H9 (cell line): ENCODE measurements around the gene KDM4C. TPM values are rescaled to one million over a fixed set of nuclear protein-coding genes. Genes with fewer than 3 reads are reported as not detected.

ENCODE experiments used
- DNase-seq: peaks from one replicate; pipeline ENCODE4 v3.0.0-alpha.2; 2017
- H2AFZ ChIP-seq: one replicate; pipeline ENCODE4 v1.6.1; 2013; ENCODE audit warnings: mild to moderate bottlenecking, low read length, control low read depth, moderate library complexity
- H2AK5ac ChIP-seq: 2 replicates; pipeline ENCODE4 v1.6.1; 2013; ENCODE audit warnings: low read length, control low read depth, mixed read lengths; ENCODE audit not compliant: insufficient read length
- H2BK120ac ChIP-seq: one replicate; pipeline ENCODE4 v1.6.1; 2013; ENCODE audit warnings: low read depth, mild to moderate bottlenecking, low read length, control low read depth, inconsistent platforms; ENCODE audit not compliant: poor library complexity, severe bottlenecking
- H2BK12ac ChIP-seq: 2 replicates; pipeline ENCODE4 v1.6.1; 2013; ENCODE audit warnings: low read length, control low read depth, mixed read lengths, low read depth; ENCODE audit not compliant: insufficient read length
- H2BK15ac ChIP-seq: 2 replicates; pipeline ENCODE4 v1.6.1; 2013; ENCODE audit warnings: low read depth, low read length, control low read depth
- H2BK20ac ChIP-seq: one replicate; pipeline ENCODE4 v1.6.1; 2013; ENCODE audit warnings: low read depth, mild to moderate bottlenecking, low read length, control low read depth, inconsistent platforms; ENCODE audit not compliant: poor library complexity, severe bottlenecking
- H2BK5ac ChIP-seq: 2 replicates; pipeline ENCODE4 v1.6.1; 2013; ENCODE audit warnings: low read length, control low read depth, mixed read lengths; ENCODE audit not compliant: insufficient read length
- H3K14ac ChIP-seq: 2 replicates; pipeline ENCODE4 v1.6.1; 2013; ENCODE audit warnings: low read length, control low read depth; ENCODE audit not compliant: insufficient read depth
- H3K18ac ChIP-seq: 2 replicates; pipeline ENCODE4 v1.6.1; 2013; ENCODE audit warnings: low read depth, mild to moderate bottlenecking, mixed read lengths, low read length, control low read depth; ENCODE audit not compliant: insufficient read length
- H3K23ac ChIP-seq: 2 replicates; pipeline ENCODE4 v1.6.1; 2013; ENCODE audit warnings: low read length, control low read depth, mixed read lengths, low read depth; ENCODE audit not compliant: insufficient read length
- H3K23me2 ChIP-seq: 2 replicates; pipeline ENCODE4 v1.6.1; 2013; ENCODE audit warnings: low read depth, mild to moderate bottlenecking, mixed read lengths, low read length, control low read depth; ENCODE audit not compliant: insufficient read length, poor library complexity, severe bottlenecking
- H3K27ac ChIP-seq: 2 replicates; pipeline ENCODE4 v1.5.1; 2013; ENCODE audit warnings: low read length, control low read depth, mixed read lengths, low read depth; ENCODE audit not compliant: insufficient read length
- H3K27me3 ChIP-seq: 2 replicates; pipeline ENCODE4 v1.6.1; 2013; ENCODE audit warnings: low read length, control low read depth, inconsistent platforms; ENCODE audit not compliant: insufficient read depth
- H3K4ac ChIP-seq: 2 replicates; pipeline ENCODE4 v1.6.1; 2013; ENCODE audit warnings: low read depth, mild to moderate bottlenecking, control low read depth, inconsistent platforms, low read length, moderate library complexity
- H3K4me1 ChIP-seq: 2 replicates; pipeline ENCODE4 v1.6.1; 2013; ENCODE audit warnings: low read length, control low read depth, inconsistent platforms; ENCODE audit not compliant: insufficient read depth
- H3K4me2 ChIP-seq: 2 replicates; pipeline ENCODE4 v1.6.1; 2013; ENCODE audit warnings: low read length, control low read depth, mixed read lengths; ENCODE audit not compliant: insufficient read length, insufficient read depth
- H3K56ac ChIP-seq: 2 replicates; pipeline ENCODE4 v1.6.1; 2013; ENCODE audit warnings: low read depth, mild to moderate bottlenecking, mixed read lengths, low read length, control low read depth; ENCODE audit not compliant: insufficient read length
- H3K79me1 ChIP-seq: 2 replicates; pipeline ENCODE4 v1.6.1; 2013; ENCODE audit warnings: low read depth, mild to moderate bottlenecking, moderate library complexity, low read length, control low read depth, inconsistent platforms; ENCODE audit not compliant: insufficient read depth, poor library complexity, severe bottlenecking
- H3K79me2 ChIP-seq: 2 replicates; pipeline ENCODE4 v1.6.1; 2013; ENCODE audit warnings: low read length, control low read depth, inconsistent platforms; ENCODE audit not compliant: insufficient read depth
- H3K9ac ChIP-seq: 2 replicates; pipeline ENCODE4 v1.6.1; 2013; ENCODE audit warnings: low read length, control low read depth, mixed read lengths; ENCODE audit not compliant: insufficient read length; ENCODE audit errors: extremely low read depth
- H3K9me3 ChIP-seq: one replicate; pipeline ENCODE4 v1.6.1; 2013; ENCODE audit warnings: low read depth, low read length, inconsistent platforms; ENCODE audit not compliant: control insufficient read depth
- H3T11ph ChIP-seq: one replicate; pipeline ENCODE4 v1.6.1; 2013; ENCODE audit warnings: mild to moderate bottlenecking, low read length, control low read depth, inconsistent platforms
- H4K20me1 ChIP-seq: one replicate; pipeline ENCODE4 v1.6.1; 2013; ENCODE audit not compliant: control insufficient read depth, insufficient read length, insufficient read depth
- H4K5ac ChIP-seq: 2 replicates; pipeline ENCODE4 v1.6.1; 2013; ENCODE audit warnings: low read depth, mild to moderate bottlenecking, mixed read lengths, low read length, control low read depth; ENCODE audit not compliant: insufficient read length
- H4K8ac ChIP-seq: replicated peaks from 2 replicates; pipeline ENCODE4 v1.6.1; 2013; ENCODE audit warnings: low read length, control low read depth, mixed read lengths, low read depth; ENCODE audit not compliant: insufficient read length
- H4K91ac ChIP-seq: 2 replicates; pipeline ENCODE4 v1.6.1; 2013; ENCODE audit warnings: low read depth, mild to moderate bottlenecking, moderate library complexity, mixed read lengths, low read length, control low read depth; ENCODE audit not compliant: insufficient read length
- H3K27ac Mint-ChIP-seq, 3 experiments: 2 replicates in 2 of 3; 3 replicates in 1 of 3; pipeline ENCODE4 v1.8.0; 2020 to 2021; ENCODE audit warnings: mixed read lengths in 3 of 3, mild to moderate bottlenecking in 1 of 3, moderate library complexity in 1 of 3
- H3K27me3 Mint-ChIP-seq: 2 replicates; pipeline ENCODE4 v1.8.0; 2021; ENCODE audit warnings: low read depth, mild to moderate bottlenecking, moderate library complexity, mixed read lengths
- H3K36me3 Mint-ChIP-seq, 3 experiments: 2 replicates in 2 of 3; 3 replicates in 1 of 3; pipeline ENCODE4 v1.8.0; 2020 to 2021; ENCODE audit warnings: low read depth in 3 of 3, mixed read lengths in 3 of 3; ENCODE audit not compliant: insufficient read depth in 1 of 3
- H3K4me1 Mint-ChIP-seq, 2 experiments: 2 replicates each; pipeline ENCODE4 v1.8.0; 2020; ENCODE audit warnings: mixed read lengths in 2 of 2
- H3K4me3 Mint-ChIP-seq, 2 experiments: 2 replicates in 1 of 2; 3 replicates in 1 of 2; pipeline ENCODE4 v1.8.0; 2020 to 2021; ENCODE audit warnings: mild to moderate bottlenecking in 2 of 2, mixed read lengths in 2 of 2, moderate library complexity in 1 of 2
- H3K9me3 Mint-ChIP-seq, 2 experiments: 2 replicates in 1 of 2; 3 replicates in 1 of 2; pipeline ENCODE4 v1.8.0; 2020; ENCODE audit warnings: mild to moderate bottlenecking in 2 of 2, mixed read lengths in 2 of 2, moderate library complexity in 1 of 2
- WGBS: extraction: QIAGEN DNeasy Blood & Tissue Kit; methylation state at CpG from one replicate; pipeline ENCODE4 v1.1.7; 2013; ENCODE audit warnings: missing lambda C conversion rate, low lambda C conversion rate, mixed read lengths; ENCODE audit not compliant: insufficient read length; ENCODE audit errors: extremely low coverage; 5-methylcytosine and 5-hydroxymethylcytosine counted together
- total RNA-seq: library from RNA; stranded (reverse); gene quantifications from 2 replicates; pipeline ENCODE4 v1.2.1, GENCODE V29; 2021
- TF ChIP-seq, protein P1 (sequence below): fragments of 200-600 bp; sonication (generic); conservative IDR thresholded peaks from 3 replicates; pipeline ENCODE4 v1.8.0; 2021; ENCODE audit warnings: antibody characterized with exemption, mild to moderate bottlenecking

Gene KDM4C
- total RNA-seq, 1 experiment from 2014 or later = 24.0 TPM

- no peaks in the 10 kb centered on the region for H3K27me3 ChIP-seq
- H2BK20ac ChIP-seq = no peak overlapping the region
Observed at GRCh38 chr9:6901180-6901579, 143.4 kb downstream of the KDM4C start.

More at GRCh38 chr9:6901180-6901579, 143.4 kb downstream of the KDM4C start:
- Histone ChIP-seq H3K14ac (no peak overlapping the region), H3K79me2 (no peaks in the 10 kb centered on the region), H3K56ac (no peak overlapping the region), H3K79me1 (peaks cover 2% of the 10 kb centered on the region), H3K4me2 (no peak overlapping the region), H4K5ac (no peak overlapping the region), H3K23ac (no peak overlapping the region), H3K9me3 (no peaks in the 10 kb centered on the region), H2AK5ac (no peak overlapping the region), H3K9ac (no peak overlapping the region), H4K20me1 (no peaks in the 10 kb centered on the region), H3K4ac (no peak overlapping the region), H2BK5ac (no peak overlapping the region), H4K8ac (no peak overlapping the region), H3K23me2 (no peaks in the 10 kb centered on the region), H3K18ac (no peak overlapping the region), H2BK15ac (no peak overlapping the region), H3K27ac (no peak overlapping the region), H2BK120ac (no peak overlapping the region), H3T11ph (no peak overlapping the region), H2AFZ (no peak overlapping the region), H3K4me1 (peaks cover 2% of the 10 kb centered on the region; the same call in 1 of the 2 replicates), H2BK12ac (no peak overlapping the region), H4K91ac (no peak overlapping the region)
- TF ChIP-seq, protein P1, sequence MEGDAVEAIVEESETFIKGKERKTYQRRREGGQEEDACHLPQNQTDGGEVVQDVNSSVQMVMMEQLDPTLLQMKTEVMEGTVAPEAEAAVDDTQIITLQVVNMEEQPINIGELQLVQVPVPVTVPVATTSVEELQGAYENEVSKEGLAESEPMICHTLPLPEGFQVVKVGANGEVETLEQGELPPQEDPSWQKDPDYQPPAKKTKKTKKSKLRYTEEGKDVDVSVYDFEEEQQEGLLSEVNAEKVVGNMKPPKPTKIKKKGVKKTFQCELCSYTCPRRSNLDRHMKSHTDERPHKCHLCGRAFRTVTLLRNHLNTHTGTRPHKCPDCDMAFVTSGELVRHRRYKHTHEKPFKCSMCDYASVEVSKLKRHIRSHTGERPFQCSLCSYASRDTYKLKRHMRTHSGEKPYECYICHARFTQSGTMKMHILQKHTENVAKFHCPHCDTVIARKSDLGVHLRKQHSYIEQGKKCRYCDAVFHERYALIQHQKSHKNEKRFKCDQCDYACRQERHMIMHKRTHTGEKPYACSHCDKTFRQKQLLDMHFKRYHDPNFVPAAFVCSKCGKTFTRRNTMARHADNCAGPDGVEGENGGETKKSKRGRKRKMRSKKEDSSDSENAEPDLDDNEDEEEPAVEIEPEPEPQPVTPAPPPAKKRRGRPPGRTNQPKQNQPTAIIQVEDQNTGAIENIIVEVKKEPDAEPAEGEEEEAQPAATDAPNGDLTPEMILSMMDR = no peak
- Mint-ChIP-seq H3K27ac (peak overlapping the region; percentile 0 to 62 (median 61); a peak in 3 of 7 replicates), H3K36me3 (0 out of 7 replicates have a peak, but pooled peaks cover 0 to 2% (median 0%) of the 10 kb centered on the region in 3 experiments), H3K9me3 (no peaks in the 10 kb centered on the region), H3K27me3 (no peaks in the 10 kb centered on the region), H3K4me1 (peaks cover 15 to 16% of the 10 kb centered on the region in 2 experiments), H3K4me3 (no peak overlapping the region)
- DNase-seq = no peak
- no CpG with 5 or more reads among the region's 2 CpGs for WGBS
